GM21526 (cell line): ENCODE results near the gene TUBGCP2.

ENCODE experiments used
- ATAC-seq: cut with Tn5 transposase; IDR thresholded peaks from one replicate; pipeline ENCODE4 v1.9.1; 2021; ENCODE audit warnings: moderate library complexity; ENCODE audit not compliant: unreplicated experiment, low FRiP score

Gene TUBGCP2

DNA sequence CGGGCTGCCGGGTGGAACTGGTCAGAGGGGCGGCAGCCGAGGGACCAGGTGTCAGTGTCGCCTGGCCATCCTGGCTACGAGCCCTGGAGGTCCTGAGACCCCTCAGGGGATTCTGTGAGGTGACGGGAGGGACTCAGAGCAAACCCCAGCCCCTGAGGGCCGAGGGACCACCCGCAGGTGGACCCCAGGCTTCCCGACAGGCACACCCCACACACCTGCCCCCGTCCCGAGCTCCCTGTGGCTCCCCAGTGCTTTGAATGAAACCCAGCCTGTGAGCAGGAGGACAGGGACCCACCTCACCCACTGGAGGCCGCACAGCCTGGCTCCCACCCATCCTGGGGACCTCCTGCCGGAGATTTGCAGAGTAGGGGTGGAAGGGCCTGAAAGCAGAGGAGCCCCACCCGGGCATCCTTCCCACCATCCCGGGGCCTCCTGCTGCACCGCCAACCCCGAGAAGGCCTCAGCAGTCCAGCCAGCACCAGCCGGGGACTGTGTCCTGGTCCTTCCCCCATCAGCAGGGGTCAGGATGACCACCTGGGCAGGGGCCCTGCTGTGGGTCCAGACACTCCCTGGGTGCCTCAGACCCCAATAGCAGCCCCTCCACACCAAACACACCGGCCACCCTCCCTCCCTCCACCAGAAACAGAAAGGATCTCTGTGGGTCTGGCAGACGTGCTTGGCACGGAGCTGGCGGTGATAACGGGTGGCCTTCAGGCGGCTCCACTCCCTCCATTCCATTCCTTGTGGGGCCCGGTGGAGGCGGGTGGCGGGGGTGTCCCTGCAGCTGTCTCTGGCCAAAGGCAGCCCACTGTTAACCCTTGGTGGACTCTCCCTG, 57.1 kb downstream of the TUBGCP2 start:
- ATAC-seq = no peak

DNA sequence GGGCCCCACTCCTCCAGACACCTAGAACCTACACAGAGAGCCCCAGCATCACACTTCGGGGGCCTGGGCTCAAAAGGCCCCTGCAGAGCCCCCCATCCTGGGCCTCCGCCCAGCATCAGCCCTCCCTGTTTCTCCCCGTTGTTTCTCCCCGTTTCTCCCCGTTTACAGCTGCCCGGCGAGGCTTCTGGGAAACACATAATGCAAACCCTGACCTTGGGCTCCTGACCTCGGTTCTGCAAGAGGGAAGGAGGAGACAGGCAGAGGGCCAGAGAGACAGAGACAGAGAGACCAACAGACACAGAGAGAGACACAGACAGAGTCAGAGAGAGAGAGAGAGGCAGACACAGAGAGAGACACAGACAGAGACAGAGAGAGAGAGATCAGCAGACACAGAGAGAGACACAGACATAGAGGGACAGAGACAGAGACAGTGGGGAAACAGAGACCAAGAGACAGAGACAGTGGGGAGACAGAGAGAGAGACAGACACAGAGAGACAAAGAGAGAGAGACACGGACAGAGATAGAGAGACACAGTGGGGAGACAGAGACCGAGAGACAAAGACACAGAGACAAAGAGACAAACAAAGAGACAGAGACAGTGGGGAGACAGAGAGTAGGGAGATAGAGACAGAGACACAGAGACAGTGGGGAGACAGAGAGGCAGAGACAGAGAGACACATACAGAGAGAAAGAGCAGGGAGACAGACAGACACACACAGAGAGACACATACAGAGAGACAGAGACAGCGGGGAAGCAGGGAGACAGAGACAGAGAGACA, 58.5 kb downstream of the TUBGCP2 start:
- no peak for ATAC-seq

DNA sequence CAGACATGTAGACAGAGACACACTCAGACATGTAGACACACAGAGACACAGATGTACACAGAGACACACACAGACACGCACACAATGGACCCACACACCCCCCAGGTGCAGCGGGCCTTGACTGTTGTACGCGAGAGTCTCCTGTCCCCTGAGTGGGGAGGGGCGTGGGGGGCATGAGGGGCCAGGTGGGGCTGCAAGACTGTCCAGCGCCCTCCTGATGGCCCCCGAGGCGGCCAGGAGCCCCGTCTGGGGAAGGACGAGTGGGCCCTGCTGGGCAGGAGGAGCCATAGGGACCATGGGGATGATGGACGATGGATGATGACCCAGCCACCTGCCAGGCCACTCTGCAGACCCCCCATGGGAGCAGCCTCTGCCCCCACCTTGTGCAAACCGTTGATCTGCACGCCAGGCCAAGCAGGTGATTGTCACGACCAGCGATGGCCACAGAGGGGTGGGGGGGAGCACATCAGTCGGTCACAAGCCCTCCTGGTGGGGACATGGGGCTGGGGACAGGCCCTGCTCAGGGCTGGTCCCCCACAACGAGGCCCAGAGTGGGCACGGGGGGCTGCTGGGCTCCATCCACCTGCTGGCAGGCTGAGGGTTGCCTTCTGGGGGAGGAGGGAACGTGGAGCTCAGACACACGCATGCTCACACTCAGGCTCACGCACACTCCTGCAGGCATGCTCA, 59.4 kb downstream of the TUBGCP2 start:
- no peak for ATAC-seq

DNA sequence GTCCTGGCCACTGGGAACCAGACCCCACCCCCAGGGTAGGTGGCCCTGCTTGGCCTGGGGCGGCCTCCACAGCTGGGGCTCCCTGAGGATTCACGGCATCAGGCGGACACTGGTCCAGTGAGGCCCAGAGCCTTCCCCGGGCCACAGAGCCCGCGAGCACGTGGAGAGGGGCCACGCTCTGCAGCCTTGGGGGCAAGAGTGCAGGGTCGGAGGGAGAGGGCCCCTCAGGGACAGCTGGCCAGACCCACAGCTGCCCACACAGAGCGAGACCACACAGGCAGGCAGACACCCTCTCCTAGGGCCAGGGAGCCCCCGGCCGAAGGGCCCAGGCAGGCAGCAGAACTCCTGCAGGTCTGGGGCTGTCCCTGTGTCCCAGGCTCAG, 60.3 kb downstream of the TUBGCP2 start:
- no peak for ATAC-seq

DNA sequence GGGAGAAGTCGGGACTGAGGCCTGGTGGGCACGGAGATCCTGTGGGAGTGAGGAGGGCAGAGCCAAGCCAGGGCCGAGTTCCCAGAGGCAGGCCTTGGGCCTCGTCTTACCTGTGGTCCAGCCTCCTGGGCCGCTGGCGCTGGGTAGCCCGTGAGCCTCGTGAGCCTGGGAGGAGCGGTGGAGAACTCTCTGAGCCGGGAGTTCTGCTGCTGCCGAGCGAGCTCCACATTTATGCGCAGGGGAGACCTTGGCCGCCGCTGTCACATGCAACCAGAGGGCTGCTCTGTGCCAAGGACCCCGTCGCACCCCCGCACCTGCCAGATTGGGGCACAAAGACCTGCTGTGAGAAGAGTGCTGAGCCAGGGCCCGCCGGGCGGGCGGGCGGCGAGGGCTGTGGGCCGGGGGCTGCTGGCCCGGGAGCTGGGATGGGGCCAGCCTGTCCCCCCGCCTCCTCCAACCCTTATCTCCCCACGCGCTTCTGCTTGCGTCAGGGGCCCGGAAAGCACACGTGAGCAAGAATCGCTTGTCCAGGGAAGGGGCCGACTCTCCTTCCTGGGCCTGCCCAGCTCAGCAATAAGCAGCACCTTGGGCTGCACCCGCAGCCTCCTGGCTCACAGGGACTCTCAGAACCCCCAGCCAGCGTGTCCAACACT, 60.9 kb downstream of the TUBGCP2 start:
- no peak for ATAC-seq

DNA sequence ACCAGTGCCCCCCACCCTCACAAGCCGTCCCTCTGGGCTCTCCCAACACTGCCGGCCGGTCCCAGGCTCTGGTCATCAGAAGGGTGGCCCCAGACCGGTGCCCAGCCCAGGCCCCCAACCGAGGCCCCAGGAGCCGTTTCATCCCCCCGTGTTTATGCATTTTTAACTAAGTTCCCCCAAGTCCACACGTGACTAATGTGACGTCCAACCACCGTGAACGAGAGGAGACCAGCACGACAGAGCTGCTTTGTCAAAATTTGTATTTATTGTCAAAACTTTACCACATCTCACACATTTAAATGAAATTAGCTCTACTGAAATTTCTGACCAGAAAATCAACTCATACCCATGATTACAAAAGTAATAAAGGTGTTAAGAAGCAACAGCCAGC, 62.4 kb downstream of the TUBGCP2 start:
- ATAC-seq = no peak

DNA sequence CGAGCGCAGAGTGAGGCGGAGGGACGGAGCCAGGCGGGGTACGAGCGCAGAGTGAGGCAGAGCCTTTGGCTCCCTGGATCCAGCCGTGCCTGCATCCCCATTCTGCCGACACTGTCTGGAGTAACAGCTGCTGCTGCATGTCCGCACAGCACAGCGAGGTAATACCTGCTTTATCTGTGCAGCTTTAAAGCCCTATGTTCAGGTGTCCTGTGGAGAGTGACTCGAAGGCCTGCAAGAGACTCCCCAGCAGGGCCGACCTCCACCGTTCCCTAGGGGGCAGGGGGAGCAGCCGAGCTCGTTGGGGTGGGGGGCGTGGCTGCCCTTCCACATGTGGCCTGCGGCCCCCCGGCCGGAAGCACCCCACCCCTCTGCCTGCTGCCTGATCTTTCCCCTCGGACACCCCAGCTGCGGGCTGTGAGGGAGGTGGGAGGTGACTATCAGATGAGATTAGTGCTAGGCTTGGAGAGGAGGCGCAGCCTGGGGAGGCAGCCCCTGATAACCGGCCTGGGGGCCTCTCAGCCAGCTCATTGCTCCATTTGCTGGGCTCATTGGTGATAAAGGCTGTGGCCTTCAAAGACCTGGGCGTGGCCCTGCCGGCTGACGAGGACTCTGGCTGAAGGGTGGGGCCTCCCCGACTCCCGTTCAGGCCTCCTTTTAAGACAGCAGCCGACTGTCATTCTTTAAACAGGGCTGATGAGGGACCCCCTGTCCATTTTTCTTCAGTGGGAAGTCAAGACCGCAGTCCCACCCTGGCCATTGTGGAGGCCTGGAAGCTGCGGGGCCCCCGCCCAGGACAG, 63.0 kb downstream of the TUBGCP2 start:
- ATAC-seq = no peak

DNA sequence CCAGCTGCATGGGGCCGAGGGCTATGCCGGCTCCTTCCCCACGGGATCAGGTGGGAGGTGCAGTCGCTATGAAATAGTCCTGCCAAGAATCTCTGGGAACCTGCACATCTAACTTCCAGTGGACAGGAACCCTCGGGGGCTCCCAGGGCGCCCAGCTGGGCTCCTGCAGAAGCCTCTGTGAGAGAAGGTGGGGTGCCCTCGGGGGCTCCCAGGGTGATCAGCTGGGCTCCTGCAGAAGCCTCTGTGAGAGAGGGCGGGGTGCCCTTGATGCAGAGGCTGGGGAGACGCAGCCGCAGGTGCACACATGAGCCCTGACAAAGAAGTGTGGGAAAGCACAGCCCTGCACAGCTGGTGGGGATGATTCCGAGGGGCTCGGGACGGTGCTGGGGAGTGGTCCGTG, 65.1 kb downstream of the TUBGCP2 start:
- no peak for ATAC-seq

DNA sequence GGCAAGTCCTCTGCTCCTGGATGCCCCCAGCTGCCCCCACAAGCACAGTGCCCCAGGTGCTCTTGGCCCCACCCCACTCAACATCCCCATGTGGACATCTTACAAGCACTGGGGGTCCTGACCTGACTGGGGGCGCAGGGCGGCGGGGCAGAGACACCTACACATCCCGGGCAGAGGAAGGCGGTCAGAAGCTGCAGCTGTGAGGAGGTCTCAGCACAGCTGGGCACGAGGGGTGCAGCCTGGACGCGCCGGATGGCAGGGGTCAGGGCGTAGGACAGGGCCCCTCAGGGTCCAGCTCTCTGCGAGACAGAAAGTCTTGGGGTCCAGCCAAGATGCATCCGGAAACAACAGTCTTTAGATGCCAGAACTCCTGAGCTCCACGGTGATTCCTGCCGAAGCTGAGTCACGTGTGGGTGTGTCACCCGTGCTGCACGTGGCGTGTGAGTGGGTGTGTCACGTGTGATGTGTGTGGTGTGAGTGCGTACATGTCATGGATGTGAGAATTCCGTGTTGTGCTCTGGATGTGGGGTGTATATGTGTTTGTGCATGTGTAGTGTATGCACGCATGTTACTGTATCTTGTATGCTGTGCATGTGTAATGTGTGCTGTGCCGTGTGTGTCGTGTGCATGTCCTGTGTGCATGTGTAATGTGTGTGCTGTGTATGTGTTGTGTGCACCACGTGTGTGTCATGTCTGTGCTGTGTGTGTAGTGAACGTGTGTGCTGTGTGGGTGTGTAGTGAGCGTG, 65.9 kb downstream of the TUBGCP2 start:
- no peak for ATAC-seq

DNA sequence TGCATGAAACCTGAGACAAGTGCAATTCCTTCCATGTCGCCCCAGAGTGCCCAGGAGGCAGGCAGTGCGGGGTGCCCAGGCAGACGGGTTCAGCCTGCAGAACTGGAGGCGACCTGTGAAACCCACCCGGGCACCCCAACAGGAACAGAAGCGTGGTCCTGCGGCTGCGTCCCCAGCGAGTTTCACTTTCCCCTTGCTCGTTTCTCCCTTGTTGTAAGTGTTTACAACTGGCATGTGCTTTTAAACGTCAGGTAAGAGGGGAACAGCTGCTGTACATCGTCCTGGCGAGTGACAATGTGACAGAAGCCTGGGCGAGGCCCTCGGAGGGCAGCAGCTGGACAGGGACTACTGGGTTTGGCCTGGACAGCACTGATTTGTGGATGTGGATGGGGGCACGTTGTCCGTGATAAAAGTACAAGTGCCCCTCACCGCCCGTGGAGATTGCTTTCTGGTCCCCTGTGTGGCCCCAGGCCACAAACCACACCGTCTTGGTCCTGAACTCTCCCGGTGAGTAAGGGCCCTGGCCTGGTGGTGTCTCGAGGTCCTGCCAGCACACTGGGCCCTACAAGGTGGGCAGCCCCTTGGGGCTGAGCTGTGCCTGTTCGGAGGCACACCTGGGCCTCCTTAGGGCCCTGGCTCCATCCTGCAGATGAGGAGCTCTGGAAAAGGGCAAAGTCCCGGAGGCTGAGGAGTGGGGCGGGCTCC, 67.0 kb downstream of the TUBGCP2 start:
- no peak for ATAC-seq

DNA sequence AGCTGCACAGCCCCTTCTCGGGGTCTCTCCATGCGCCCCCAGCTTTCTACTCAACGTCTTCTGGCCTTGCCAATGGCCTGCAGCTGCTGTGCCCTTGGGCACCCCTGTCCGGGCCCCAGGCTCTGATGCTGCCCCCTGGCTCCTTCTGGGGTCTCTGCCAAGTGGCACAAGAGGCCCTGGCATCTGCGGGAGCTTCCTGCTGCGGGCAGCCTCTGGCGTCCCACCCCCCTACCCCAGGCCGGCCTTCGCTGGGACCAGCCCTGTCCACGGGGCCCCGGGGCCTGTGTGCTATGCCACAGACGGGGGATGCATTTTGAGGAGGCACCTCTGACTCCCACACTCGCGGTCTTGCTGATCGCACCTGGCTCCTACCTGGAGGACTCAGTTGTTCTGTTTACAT, 68.7 kb downstream of the TUBGCP2 start:
- ATAC-seq = no peak

DNA sequence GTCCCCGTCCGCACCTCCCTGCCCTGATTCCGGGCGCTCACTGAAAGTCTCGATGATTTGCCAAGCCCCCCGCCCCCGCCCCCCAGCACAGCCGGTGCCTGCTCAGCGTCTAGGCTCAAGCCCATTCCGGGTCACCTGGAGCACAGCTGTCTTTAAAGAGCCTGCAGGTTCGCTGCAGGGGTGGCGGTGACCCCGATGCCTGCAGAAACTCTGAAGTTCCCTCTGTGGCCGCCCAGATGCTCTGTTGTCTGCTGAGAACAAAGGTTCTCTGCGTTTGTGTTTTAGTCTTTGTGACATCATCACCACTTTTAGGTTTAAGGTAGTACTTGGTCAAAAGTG, 70.2 kb downstream of the TUBGCP2 start:
- ATAC-seq = no peak

DNA sequence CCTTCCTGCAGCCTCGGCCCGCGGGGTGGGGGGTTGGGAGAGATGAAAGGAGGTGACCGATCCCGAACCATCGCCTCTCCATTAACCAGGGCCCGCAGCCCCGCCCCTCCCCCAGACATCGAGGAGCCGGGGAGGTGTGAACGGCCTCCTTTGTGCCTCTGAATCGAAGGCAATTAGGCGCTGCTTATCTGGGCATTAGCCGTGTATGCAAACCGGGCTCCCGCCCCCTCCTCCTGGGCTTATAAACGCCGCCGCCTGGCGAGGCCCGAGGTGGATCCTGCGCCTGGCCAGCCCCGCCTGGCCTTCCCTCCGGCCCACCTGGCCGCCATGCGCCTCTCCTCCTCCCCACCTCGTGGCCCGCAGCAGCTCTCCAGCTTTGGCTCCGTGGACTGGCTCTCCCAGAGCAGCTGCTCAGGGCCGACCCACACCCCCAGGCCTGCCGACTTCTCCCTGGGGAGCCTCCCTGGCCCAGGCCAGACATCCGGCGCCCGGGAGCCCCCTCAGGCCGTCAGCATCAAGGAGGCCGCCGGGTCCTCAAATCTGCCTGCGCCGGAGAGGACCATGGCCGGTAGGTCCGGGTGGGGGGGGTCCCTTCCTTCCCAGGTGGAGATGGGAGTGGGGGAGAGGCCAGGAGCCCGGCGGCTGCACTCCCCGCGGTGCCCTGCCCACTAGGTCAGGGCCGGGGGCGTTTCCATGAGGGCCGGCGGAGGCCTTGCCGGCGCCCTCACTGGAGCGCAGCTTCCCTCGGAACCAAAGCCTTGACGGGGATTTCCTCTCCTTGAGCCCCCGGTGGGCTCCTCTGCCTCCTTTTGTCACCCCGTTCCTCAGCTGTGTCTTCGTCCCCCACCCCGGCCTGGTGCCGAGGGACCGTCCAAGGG, 70.8 kb downstream of the TUBGCP2 start, which contains the start of gene VENTX:
Gene VENTX, plus strand, starts transcription at position 268 of the 878 bp plus-strand sequence. Its CDS starts 60 bp downstream, at position 328.
- no peak for ATAC-seq

DNA sequence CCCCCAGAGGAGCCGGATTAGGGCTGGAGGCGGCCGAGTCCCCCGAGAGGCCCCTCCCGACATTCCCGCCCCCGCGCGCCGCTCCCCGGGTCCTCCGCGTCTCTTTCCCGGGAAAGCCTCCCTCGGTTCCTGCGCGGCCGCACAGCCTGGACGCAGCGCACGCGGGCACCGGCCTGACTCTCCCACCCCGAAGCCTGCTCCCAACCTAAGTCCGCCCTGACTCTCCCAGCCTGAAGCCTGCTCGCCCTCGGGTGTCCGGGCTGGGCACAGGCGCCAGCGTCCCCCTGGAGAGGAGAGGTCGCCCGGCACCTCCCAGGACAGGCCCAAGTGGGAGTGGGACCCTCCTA, 71.5 kb downstream of the TUBGCP2 start:
- no peak for ATAC-seq

DNA sequence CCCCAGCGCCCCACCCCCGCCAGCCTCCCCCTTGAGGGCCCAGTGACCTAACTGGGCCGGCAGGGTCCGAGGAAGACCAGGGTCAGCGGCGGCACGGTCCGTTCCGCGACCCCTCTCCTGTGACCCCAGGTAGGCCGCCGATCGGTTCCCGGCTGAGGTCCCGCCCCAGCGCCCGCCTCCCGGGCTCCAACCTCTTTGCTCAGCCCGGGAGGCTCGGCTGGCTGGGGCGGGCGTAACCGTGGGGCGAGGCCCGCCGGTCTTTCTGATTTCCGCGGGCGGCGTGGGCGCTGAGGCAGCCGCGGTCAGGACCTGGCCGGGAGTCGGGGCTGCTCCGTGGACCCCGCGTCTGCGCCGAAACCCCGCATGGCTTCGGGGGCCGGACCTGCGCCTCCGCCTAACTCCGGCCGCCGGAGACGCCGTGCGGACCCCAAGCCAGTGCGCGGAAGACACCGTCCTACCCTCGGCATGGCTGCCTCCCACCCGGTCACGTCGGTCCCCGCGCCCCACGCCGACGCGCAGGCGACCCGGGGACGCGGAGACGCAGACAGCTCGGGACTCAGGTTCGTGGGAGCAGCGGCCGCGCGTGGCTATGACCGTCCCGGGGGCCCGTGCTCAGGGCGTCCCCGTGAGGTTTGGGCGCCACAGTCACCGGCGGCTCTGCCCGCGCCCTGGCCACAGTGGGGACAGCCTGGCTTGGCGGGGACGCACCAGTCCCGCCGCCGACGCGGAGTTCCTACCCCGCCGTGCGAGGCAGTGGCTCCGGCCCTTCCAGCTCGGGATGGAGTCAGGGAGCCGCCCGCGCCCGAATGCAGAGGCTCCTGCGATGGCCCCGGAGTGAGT, 72.1 kb downstream of the TUBGCP2 start:
- no peak for ATAC-seq

DNA sequence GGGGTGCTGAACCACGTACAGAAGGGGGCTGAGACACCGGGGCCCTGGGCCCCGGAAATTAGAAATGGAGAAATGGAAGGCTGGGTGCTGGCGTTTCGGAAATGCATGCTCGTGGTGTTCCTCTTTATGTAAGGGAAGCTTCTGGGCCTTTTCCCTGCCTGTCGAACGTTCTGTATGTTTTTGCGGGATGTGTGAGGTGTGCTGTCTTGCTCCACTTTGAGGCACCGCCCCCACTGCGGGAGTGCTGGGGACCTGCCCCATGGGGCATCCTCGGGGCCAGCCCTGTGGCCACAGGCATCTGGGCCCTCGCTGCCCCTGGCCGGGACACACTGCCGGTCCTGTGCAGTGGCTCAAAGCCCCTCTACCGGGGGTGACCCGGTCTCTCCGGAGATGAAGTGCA, 72.7 kb downstream of the TUBGCP2 start:
- ATAC-seq = no peak

DNA sequence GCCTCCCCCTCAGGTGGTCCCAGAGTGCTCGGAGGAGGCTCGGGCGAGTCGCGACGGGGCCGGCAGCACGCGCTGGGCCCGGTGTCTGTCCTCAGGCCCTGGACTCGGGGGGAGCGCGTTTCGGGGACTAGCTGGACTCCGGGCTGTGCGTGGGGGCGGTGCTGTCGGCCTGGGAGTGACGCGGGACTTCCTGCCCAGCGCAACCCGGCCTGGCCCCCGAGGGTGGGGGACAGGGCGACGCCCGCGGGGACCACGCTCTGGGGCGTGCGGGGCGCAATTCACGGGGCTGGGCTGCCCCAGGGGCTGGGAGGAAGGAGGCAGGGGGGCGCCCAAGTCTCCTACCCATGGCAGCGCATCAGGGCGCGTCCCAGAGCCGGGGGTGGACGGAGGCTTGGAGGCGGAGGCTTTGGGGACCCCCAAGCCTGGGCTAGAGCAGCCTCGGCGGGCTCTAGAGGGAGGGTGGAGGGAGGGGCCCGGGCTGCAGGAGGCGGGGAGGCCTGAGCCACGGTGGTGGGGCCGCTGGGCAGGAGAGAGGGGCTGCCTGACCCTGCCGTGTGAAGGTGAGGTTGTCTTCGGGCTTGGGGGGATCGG, 73.3 kb downstream of the TUBGCP2 start:
- ATAC-seq = no peak
